Ishikawa (cell line): ENCODE data around the gene FGF12.

ENCODE experiments used
- EP300 ChIP-seq: IDR thresholded peaks from 2 replicates; pipeline ENCODE4 v1.6.1; 2012; ENCODE audit warnings: borderline replicate concordance
- MAX ChIP-seq: IDR thresholded peaks from 2 replicates; pipeline ENCODE4 v1.6.1; 2012
- RAD21 ChIP-seq: IDR thresholded peaks from 2 replicates; pipeline ENCODE4 v1.6.1; 2012; ENCODE audit warnings: low read depth
- YY1 ChIP-seq: IDR thresholded peaks from 2 replicates; pipeline ENCODE4 v1.6.1; 2012; ENCODE audit warnings: low read depth

- no peak for TF ChIP-seq RAD21
- TF ChIP-seq MAX: no peak
- no peak for TF ChIP-seq EP300
- TF ChIP-seq YY1: no peak
Measured at GRCh38 chr3:192397012-192397411, 330.3 kb downstream of the FGF12 start.
